ENCODE results near the gene RUFY3.

The RUFY3 gene

GRCh38 chr4:70844180-70844579 lies 122.4 kb downstream of the RUFY3 start:
- DNase-seq, result no peak

- no peak for DNase-seq
Measured at GRCh38 chr4:70849291-70849690, 127.5 kb downstream of the RUFY3 start.

GRCh38 chr4:70855464-70855863 lies 133.7 kb downstream of the RUFY3 start:
- DNase-seq, result no peak

Data from COR-L47 (cell line).